Measurements from ENCODE around the gene CTCFL.
A peak's percentile ranks its signal among the peaks of the same experiment; 100 is the strongest.
"Not testable (repeated sequence)": the region's sequence is repeated elsewhere in the genome, so short reads cannot be mapped to it uniquely, and the experiment has no call there.

CTCFL gene

DNA sequence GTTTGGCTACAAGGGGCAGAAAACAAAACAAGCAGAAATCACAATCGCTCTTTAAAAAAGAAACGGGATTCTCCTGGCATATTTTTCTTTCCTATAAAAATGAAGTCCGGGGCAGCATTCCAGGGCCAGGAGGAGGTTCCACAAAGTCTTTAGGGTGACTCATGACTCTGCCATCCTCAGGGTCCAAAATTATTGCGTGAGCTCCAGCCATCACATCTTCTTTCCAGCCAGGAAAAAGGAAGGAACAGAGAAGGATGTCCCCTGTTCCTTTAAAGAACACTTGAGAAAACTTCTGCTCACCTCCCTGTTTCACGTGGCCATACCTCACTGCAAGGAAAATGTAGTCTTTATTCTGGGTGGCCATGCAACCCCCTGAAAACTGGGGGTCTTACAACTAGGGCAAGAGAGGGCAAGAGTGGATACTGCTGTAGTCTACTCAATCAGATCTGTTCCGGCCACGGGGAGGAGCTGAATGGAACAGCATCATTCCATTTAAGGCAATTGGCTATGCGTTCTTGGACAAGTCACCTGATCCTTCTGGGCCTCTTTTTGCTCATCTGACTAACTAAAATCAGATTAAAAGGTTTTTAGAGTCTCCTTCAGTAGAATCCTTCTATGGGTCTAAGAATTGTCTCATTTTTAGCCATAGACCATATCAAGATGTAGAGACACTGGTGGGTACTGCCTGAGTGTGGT lies 49.4 kb downstream of the CTCFL start:
- Mint-ChIP-seq H3K4me1 (peaks cover 75% of the 10 kb centered on the region), H3K9me3 (no peaks in the 10 kb centered on the region), H3K4me3 (no peak overlapping the region), H3K27ac (peak overlapping the region; percentile 10), H3K36me3 (no peaks in the 10 kb centered on the region), H3K27me3 (no peaks in the 10 kb centered on the region)
- no peak for ATAC-seq

DNA sequence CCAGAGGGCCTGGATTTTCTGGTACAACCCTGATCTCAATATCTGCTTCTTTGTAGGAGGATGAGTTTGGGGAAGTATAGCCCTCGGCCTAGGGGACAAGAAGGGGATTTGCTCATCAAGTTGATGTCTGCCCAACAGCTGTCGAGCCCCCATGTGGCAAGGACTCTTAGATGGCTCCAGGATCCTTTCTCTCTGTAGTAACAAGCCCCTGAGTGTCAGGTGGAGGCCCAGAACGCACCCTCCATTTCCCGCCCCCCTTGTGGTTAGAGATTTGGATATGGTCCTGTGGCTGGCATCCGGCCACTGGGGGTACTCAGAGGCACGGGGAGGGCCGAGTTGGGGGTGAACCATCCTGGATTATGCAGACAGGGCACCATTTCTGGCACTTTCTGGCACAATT lies 50.1 kb downstream of the CTCFL start:
- Mint-ChIP-seq H3K27me3 (no peaks in the 10 kb centered on the region), H3K4me1 (peaks cover 76% of the 10 kb centered on the region), H3K4me3 (no peak overlapping the region), H3K27ac (no peak overlapping the region), H3K36me3 (no peaks in the 10 kb centered on the region), H3K9me3 (no peaks in the 10 kb centered on the region)
- ATAC-seq, result no peak

GRCh38 chr20:57474205-57474604 lies 50.7 kb downstream of the CTCFL start:
- no peak for ATAC-seq
- Mint-ChIP-seq H3K4me3 (no peak overlapping the region), H3K27ac (no peak overlapping the region), H3K4me1 (peaks cover 79% of the 10 kb centered on the region), H3K27me3 (no peaks in the 10 kb centered on the region), H3K9me3 (no peaks in the 10 kb centered on the region), H3K36me3 (no peaks in the 10 kb centered on the region)

DNA sequence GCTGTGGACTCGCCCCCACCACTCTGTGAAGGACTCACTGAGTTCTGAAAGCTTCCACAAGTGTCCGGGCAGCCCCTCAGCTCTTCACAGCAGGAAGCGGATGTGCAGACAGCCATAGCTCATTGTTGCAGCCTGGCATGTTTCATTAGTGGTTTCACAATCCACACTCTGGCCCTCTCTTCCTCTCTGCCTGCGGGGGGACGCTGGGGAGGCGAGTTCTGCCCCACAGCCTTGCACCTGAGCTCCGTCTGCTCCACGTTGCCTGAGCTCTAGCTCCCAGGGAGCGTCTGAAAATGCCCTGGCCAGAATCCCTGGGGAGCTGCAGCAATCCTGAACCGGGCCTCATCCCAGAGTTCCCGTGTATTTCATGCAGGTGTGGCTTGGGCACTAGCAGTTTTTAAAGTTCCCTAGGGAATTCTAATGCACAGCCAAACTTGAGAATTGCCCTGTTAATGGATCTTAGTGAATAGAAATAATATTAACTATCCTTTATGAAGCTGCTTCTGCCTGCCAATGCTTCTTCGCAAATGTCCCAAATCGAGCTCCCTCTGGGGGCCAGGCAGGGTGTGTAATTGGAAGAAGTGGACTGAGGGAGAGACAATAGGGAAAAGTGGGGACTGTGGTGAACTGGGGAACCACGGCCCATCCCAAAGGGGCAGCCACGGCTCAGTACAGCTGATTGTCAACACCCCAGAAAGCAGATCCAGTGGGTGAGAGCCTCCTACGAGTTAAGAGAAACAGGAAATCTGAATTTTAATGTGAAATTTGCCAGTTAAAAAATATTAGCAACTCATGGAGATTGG lies 51.5 kb downstream of the CTCFL start:
- H3K9me3 Mint-ChIP-seq, result no peaks in the 10 kb centered on the region
- H3K4me1 Mint-ChIP-seq, result peaks cover 82% of the 10 kb centered on the region
- peak overlapping the region; percentile 36 for H3K4me3 Mint-ChIP-seq
- peaks cover 2% of the 10 kb centered on the region for H3K27me3 Mint-ChIP-seq
- peak overlapping the region; percentile 62 for H3K27ac Mint-ChIP-seq
- H3K36me3 Mint-ChIP-seq, result no peaks in the 10 kb centered on the region
- ATAC-seq, result peak; percentile 82

- not testable (repeated sequence) for H3K27ac Mint-ChIP-seq, H3K36me3 Mint-ChIP-seq, H3K9me3 Mint-ChIP-seq, ATAC-seq, H3K4me3 Mint-ChIP-seq
- Mint-ChIP-seq H3K27me3 (peaks cover 11% of the 10 kb centered on the region), H3K4me1 (peaks cover 83% of the 10 kb centered on the region)
Observed at GRCh38 chr20:57472474-57472873, 52.5 kb downstream of the CTCFL start.

- Mint-ChIP-seq H3K9me3 (no peaks in the 10 kb centered on the region), H3K4me1 (peaks cover 77% of the 10 kb centered on the region), H3K36me3 (no peaks in the 10 kb centered on the region), H3K27me3 (peaks cover 14% of the 10 kb centered on the region), H3K27ac (no peak overlapping the region), H3K4me3 (no peak overlapping the region)
- ATAC-seq, result no peak
Observed at GRCh38 chr20:57471496-57472372, 53.2 kb downstream of the CTCFL start.

- no peaks in the 10 kb centered on the region for H3K36me3 Mint-ChIP-seq
- no peak overlapping the region for H3K27ac Mint-ChIP-seq
- ATAC-seq, result no peak
- no peak overlapping the region for H3K4me3 Mint-ChIP-seq
- peaks cover 22% of the 10 kb centered on the region for H3K27me3 Mint-ChIP-seq
- H3K9me3 Mint-ChIP-seq, result no peaks in the 10 kb centered on the region
- peaks cover 69% of the 10 kb centered on the region for H3K4me1 Mint-ChIP-seq
Observed at GRCh38 chr20:57470666-57471495, 54.1 kb downstream of the CTCFL start.

DNA sequence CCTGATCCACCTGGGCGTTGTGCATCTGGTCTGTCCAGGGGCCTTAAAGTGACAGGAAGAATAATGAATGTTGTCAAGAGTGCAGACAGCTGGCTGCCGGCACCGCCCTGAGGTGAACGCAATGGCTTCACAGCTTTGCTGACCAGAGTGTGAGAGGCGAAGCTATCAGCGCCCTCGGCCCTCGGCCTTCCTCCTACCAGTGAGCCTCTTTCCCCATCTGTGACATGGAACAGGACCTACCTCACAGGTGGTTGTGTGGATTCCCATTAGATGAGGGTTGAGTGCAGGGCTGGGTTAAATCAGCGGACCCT lies 54.8 kb downstream of the CTCFL start:
- Mint-ChIP-seq H3K9me3 (no peaks in the 10 kb centered on the region), H3K36me3 (no peaks in the 10 kb centered on the region), H3K27me3 (peaks cover 22% of the 10 kb centered on the region), H3K4me1 (peaks cover 62% of the 10 kb centered on the region), H3K4me3 (no peak overlapping the region), H3K27ac (no peak overlapping the region)
- no peak for ATAC-seq

- peak; percentile 66 for ATAC-seq
- no peak overlapping the region for H3K27ac Mint-ChIP-seq
- no peaks in the 10 kb centered on the region for H3K36me3 Mint-ChIP-seq
- H3K9me3 Mint-ChIP-seq, result no peaks in the 10 kb centered on the region
- no peak overlapping the region for H3K4me3 Mint-ChIP-seq
- peaks cover 56% of the 10 kb centered on the region for H3K4me1 Mint-ChIP-seq
- H3K27me3 Mint-ChIP-seq, result peaks cover 22% of the 10 kb centered on the region
Observed at GRCh38 chr20:57469418-57470211, 55.3 kb downstream of the CTCFL start.

GRCh38 chr20:57468523-57469417 lies 56.2 kb downstream of the CTCFL start:
- H3K27ac Mint-ChIP-seq, result no peak overlapping the region
- no peaks in the 10 kb centered on the region for H3K9me3 Mint-ChIP-seq
- H3K4me1 Mint-ChIP-seq, result peaks cover 52% of the 10 kb centered on the region
- H3K36me3 Mint-ChIP-seq, result no peaks in the 10 kb centered on the region
- peak overlapping the region; percentile 3 for H3K4me3 Mint-ChIP-seq
- peaks cover 22% of the 10 kb centered on the region for H3K27me3 Mint-ChIP-seq
- peak; percentile 56 for ATAC-seq

- ATAC-seq, result no peak
- no peaks in the 10 kb centered on the region for H3K36me3 Mint-ChIP-seq
- no peaks in the 10 kb centered on the region for H3K9me3 Mint-ChIP-seq
- no peak overlapping the region for H3K27ac Mint-ChIP-seq
- H3K4me3 Mint-ChIP-seq, result no peak overlapping the region
- H3K27me3 Mint-ChIP-seq, result peaks cover 22% of the 10 kb centered on the region
- H3K4me1 Mint-ChIP-seq, result peaks cover 51% of the 10 kb centered on the region
Observed at GRCh38 chr20:57467742-57468141, 57.2 kb downstream of the CTCFL start.

- peaks cover 22% of the 10 kb centered on the region for H3K27me3 Mint-ChIP-seq
- H3K27ac Mint-ChIP-seq, result no peak overlapping the region
- no peak for ATAC-seq
- H3K4me1 Mint-ChIP-seq, result peaks cover 46% of the 10 kb centered on the region
- no peak overlapping the region for H3K4me3 Mint-ChIP-seq
- H3K9me3 Mint-ChIP-seq, result no peaks in the 10 kb centered on the region
- H3K36me3 Mint-ChIP-seq, result no peaks in the 10 kb centered on the region
Observed at GRCh38 chr20:57465943-57466342, 59.0 kb downstream of the CTCFL start.

DNA sequence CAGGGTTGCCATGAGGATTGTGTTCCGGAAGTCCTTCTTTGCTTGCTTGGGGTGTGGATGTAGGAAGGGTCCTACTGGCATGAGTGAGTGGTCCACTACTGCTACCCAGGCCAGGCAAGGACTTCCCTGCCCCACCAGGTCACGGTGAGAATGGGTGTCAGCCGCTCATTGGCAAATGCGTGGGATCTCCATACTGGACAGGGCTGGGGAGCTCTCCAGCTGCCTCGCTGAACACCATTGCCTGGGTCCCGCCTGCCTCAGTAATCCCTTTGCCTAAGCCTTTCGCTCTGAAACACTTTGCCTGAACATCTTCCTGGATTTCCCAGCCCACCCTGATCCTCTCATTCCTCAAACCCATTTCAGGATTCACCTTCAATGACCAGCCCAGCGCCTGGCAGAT lies 59.5 kb downstream of the CTCFL start:
- Mint-ChIP-seq H3K27me3 (peaks cover 22% of the 10 kb centered on the region), H3K36me3 (no peaks in the 10 kb centered on the region), H3K27ac (no peak overlapping the region), H3K4me3 (no peak overlapping the region), H3K9me3 (no peaks in the 10 kb centered on the region), H3K4me1 (peaks cover 41% of the 10 kb centered on the region)
- ATAC-seq, result no peak
